ENCODE results near the gene GARNL3.

The GARNL3 gene

GRCh38 chr9:127244609-127245601 is 19.7 kb upstream of the GARNL3 start:
- no peak for TF ChIP-seq CTCF (IDR thresholded peaks at IDR 0.05)

- TF ChIP-seq CTCF (IDR thresholded peaks at IDR 0.05): no peak
Measured at GRCh38 chr9:127245637-127246164, 18.9 kb upstream of the GARNL3 start.

GRCh38 chr9:127248241-127248640 is 16.3 kb upstream of the GARNL3 start:
- no peak for TF ChIP-seq CTCF (IDR thresholded peaks at IDR 0.05)

- no peak for TF ChIP-seq CTCF (IDR thresholded peaks at IDR 0.05)
Measured at GRCh38 chr9:127249877-127250276, 14.7 kb upstream of the GARNL3 start.

- no peak for TF ChIP-seq CTCF (IDR thresholded peaks at IDR 0.05)
Measured at GRCh38 chr9:127250896-127251391, 13.6 kb upstream of the GARNL3 start.

GRCh38 chr9:127252410-127253318 is 11.9 kb upstream of the GARNL3 start:
- TF ChIP-seq CTCF (IDR thresholded peaks at IDR 0.05): no peak

- TF ChIP-seq CTCF (IDR thresholded peaks at IDR 0.05): no peak
Measured at GRCh38 chr9:127253446-127253845, 11.1 kb upstream of the GARNL3 start.
